Gastroesophageal sphincter (tissue), 4 donors: ENCODE results near the gene CIAO3. TPM values are rescaled to one million over a fixed set of nuclear protein-coding genes. Genes with fewer than 3 reads are reported as not detected.
"Not testable (repeated sequence)": the region's sequence is repeated elsewhere in the genome, so short reads cannot be mapped to it uniquely, and the experiment has no call there.

Experiments used
- ATAC-seq: fragments of 150-250 bp; one replicate; pipeline ENCODE4 v1.9.1; 2016; ENCODE audit warnings: mild to moderate bottlenecking, moderate library complexity
- H3K27ac ChIP-seq, 4 donors: fragments of 200-600 bp; sonication (generic) in 3 of 4; 1 replicate in 3 of 4; 2 replicates in 1 of 4; pipeline ENCODE4 v1.5.1; 2016 to 2019
- H3K27me3 ChIP-seq: fragments of 200-600 bp; sonication (generic); one replicate; pipeline ENCODE4 v1.5.1; 2019
- H3K36me3 ChIP-seq, 2 donors: fragments of 200-600 bp; sonication (generic); one replicate each; pipeline ENCODE4 v1.5.1; 2019; ENCODE audit warnings: control low read depth in 1 of 2
- H3K4me1 ChIP-seq, 3 donors: fragments of 200-600 bp; sonication (generic); 1 replicate in 2 of 3; 2 replicates in 1 of 3; pipeline ENCODE4 v1.5.1; 2016 to 2019; ENCODE audit warnings: control low read depth in 2 of 3
- H3K4me3 ChIP-seq, 2 donors: fragments of 200-600 bp; sonication (generic); one replicate each; pipeline ENCODE4 v1.5.1; 2019; ENCODE audit warnings: mild to moderate bottlenecking in 1 of 2, moderate library complexity in 1 of 2
- H3K9me3 ChIP-seq, 3 donors: fragments of 200-600 bp; sonication (generic); one replicate each; pipeline ENCODE4 v1.5.1; 2017 to 2019; ENCODE audit warnings: control low read depth in 2 of 3
- CTCF ChIP-seq, 4 experiments: fragments of 200-600 bp in 2 of 4; fragments of 450-650 bp in 2 of 4; sonication (generic) in 1 of 4; IDR thresholded peaks; one replicate each; pipeline ENCODE4 v1.5.1; 2017 to 2019; ENCODE audit warnings: antibody characterized with exemption in 4 of 4, mild to moderate bottlenecking in 2 of 4, moderate library complexity in 2 of 4
- EP300 ChIP-seq: sonication (generic); formaldehyde crosslinking; IDR thresholded peaks from one replicate; pipeline ENCODE4 v1.6.1; 2017; ENCODE audit warnings: antibody characterized with exemption, mild to moderate bottlenecking
- POLR2A ChIP-seq, 2 donors: fragments of 450-650 bp; IDR thresholded peaks; one replicate each; pipeline ENCODE4 v1.6.1; 2017; ENCODE audit warnings: antibody characterized with exemption in 2 of 2, mild to moderate bottlenecking in 2 of 2, moderate library complexity in 1 of 2
- POLR2AphosphoS5 ChIP-seq: sonication (generic); formaldehyde crosslinking; IDR thresholded peaks from one replicate; pipeline ENCODE4 v1.6.1; 2017; ENCODE audit warnings: antibody characterized with exemption
- WGBS, 2 donors: methylation state at CpG; one replicate each; pipeline ENCODE4 v1.1.5; 2018; ENCODE audit warnings: low coverage in 1 of 2; 5-methylcytosine and 5-hydroxymethylcytosine counted together
- total RNA-seq, 4 donors: library from RNA; depleted of rRNA; stranded (reverse); fragments of >200 nt; gene quantifications; one replicate each; pipeline ENCODE4 v1.1.0, GENCODE V29; 2016

The CIAO3 gene
- total RNA-seq, 4 donors from 2014 or later, result 18.5 to 46.7 (median 25.6) TPM

- no peak for TF ChIP-seq CTCF (IDR thresholded peaks at IDR 0.05)
- no peak for TF ChIP-seq POLR2AphosphoS5
- TF ChIP-seq POLR2A (IDR thresholded peaks at IDR 0.05), result no peak
- TF ChIP-seq EP300, result no peak
These were observed 36.0 kb upstream of the CIAO3 start for GRCh38 chr16:776824-777223.

GRCh38 chr16:776298-776697 lies 35.5 kb upstream of the CIAO3 start:
- H3K27me3 ChIP-seq, result peaks cover 72% of the 10 kb centered on the region
- not testable (repeated sequence) for H3K4me3 ChIP-seq, H3K4me1 ChIP-seq, ATAC-seq, H3K9me3 ChIP-seq, H3K36me3 ChIP-seq, H3K27ac ChIP-seq
- WGBS, 2 donors, result 73% methylated on average over 2 of the region's 10 CpGs; no CpG with 5 or more reads in 1 of the 2 donors

More at GRCh38 chr16:776824-777223, 36.0 kb upstream of the CIAO3 start:
- WGBS, 2 donors, result 84 to 85% methylated on average over 6 to 9 of the region's 9 CpGs
- H3K27ac ChIP-seq, result no peak overlapping the region
- no peaks in the 10 kb centered on the region for H3K4me1 ChIP-seq
- no peak for ATAC-seq
- H3K27me3 ChIP-seq, result peaks cover 77% of the 10 kb centered on the region
- H3K4me3 ChIP-seq, result no peak overlapping the region
- H3K36me3 ChIP-seq, result no peaks in the 10 kb centered on the region
- no peaks in the 10 kb centered on the region for H3K9me3 ChIP-seq

GRCh38 chr16:775236-775796 lies 34.5 kb upstream of the CIAO3 start:
- 80% methylated on average over 2 of the region's 36 CpGs; no CpG with 5 or more reads in 1 of the 2 donors for WGBS, 2 donors
- no peak for TF ChIP-seq POLR2A (IDR thresholded peaks at IDR 0.05)
- Histone ChIP-seq H3K4me1 (no peaks in the 10 kb centered on the region), H3K36me3 (no peaks in the 10 kb centered on the region), H3K27me3 (peaks cover 72% of the 10 kb centered on the region), H3K27ac (no peak overlapping the region), H3K4me3 (no peak overlapping the region), H3K9me3 (no peaks in the 10 kb centered on the region)
- ATAC-seq, result no peak

GRCh38 chr16:774086-775001 lies 33.5 kb upstream of the CIAO3 start:
- no peaks in the 10 kb centered on the region for H3K4me1 ChIP-seq
- no peaks in the 10 kb centered on the region for H3K9me3 ChIP-seq
- WGBS, 2 donors, result 84% methylated on average over 5 of the region's 46 CpGs; no CpG with 5 or more reads in 1 of the 2 donors
- TF ChIP-seq POLR2AphosphoS5, result no peak
- TF ChIP-seq EP300, result no peak
- no peak for TF ChIP-seq POLR2A (IDR thresholded peaks at IDR 0.05)
- no peak for TF ChIP-seq CTCF (IDR thresholded peaks at IDR 0.05)
- no peak overlapping the region for H3K4me3 ChIP-seq
- no peak overlapping the region for H3K27ac ChIP-seq
- H3K36me3 ChIP-seq, result no peaks in the 10 kb centered on the region
- peaks cover 72% of the 10 kb centered on the region for H3K27me3 ChIP-seq
- no peak for ATAC-seq

GRCh38 chr16:772959-773358 lies 32.2 kb upstream of the CIAO3 start:
- Histone ChIP-seq H3K4me3 (no peak overlapping the region), H3K27me3 (peaks cover 68% of the 10 kb centered on the region), H3K27ac (no peak overlapping the region), H3K9me3 (no peaks in the 10 kb centered on the region), H3K4me1 (no peaks in the 10 kb centered on the region), H3K36me3 (no peaks in the 10 kb centered on the region)
- TF ChIP-seq EP300 (no peak), CTCF (IDR thresholded peaks at IDR 0.05) (no peak), POLR2AphosphoS5 (no peak), POLR2A (IDR thresholded peaks at IDR 0.05) (no peak)
- no peak for ATAC-seq
- WGBS, 2 donors, result 81% methylated on average over 6 of the region's 18 CpGs; no CpG with 5 or more reads in 1 of the 2 donors

GRCh38 chr16:770411-770810 lies 29.6 kb upstream of the CIAO3 start:
- TF ChIP-seq CTCF (IDR thresholded peaks at IDR 0.05) (no peak), EP300 (no peak), POLR2AphosphoS5 (no peak), POLR2A (IDR thresholded peaks at IDR 0.05) (no peak)
- no peaks in the 10 kb centered on the region for H3K4me1 ChIP-seq
- no peak overlapping the region for H3K27ac ChIP-seq
- ATAC-seq, result no peak
- no peak overlapping the region for H3K4me3 ChIP-seq
- H3K9me3 ChIP-seq, result no peaks in the 10 kb centered on the region
- peaks cover 52% of the 10 kb centered on the region for H3K27me3 ChIP-seq
- no peaks in the 10 kb centered on the region for H3K36me3 ChIP-seq
- no CpG with 5 or more reads among the region's 13 CpGs for WGBS, 2 donors
